K562 (cell line): ENCODE results near the gene METTL25B. TPM values are rescaled to one million over a fixed set of nuclear protein-coding genes. Genes with fewer than 3 reads are reported as not detected.
A peak's percentile ranks its signal among the peaks of the same experiment; 100 is the strongest.

ENCODE experiments used
- BHLHE40 ChIP-seq: IDR thresholded peaks from 2 replicates; pipeline ENCODE4 v1.6.1; 2011; ENCODE audit warnings: low read length, improper control_type of control experiment
- CBX3 ChIP-seq, 2 experiments: IDR thresholded peaks; 1 replicate in 1 of 2; 2 replicates in 1 of 2; pipeline ENCODE4 v1.6.1; 2012; ENCODE audit warnings: inconsistent platforms in 2 of 2, low read length in 2 of 2, borderline replicate concordance in 1 of 2, control low read depth in 1 of 2
- HDAC1 ChIP-seq, 2 experiments: fragments of 450-650 bp; IDR thresholded peaks; 2 replicates each; pipeline ENCODE4 v1.6.1; 2016 to 2017; ENCODE audit warnings: inconsistent platforms in 1 of 2, mild to moderate bottlenecking in 1 of 2, moderate library complexity in 1 of 2
- MYC ChIP-seq, 2 experiments: fragments of 250-450 bp in 1 of 2; sonication (Bioruptor Pico) in 1 of 2; IDR thresholded peaks; 2 replicates each; pipeline versions ENCODE4 v1.5.1 to v1.6.1; 2012 to 2021; ENCODE audit warnings: low read depth in 2 of 2, borderline replicate concordance in 1 of 2, improper control_type of control experiment in 1 of 2, low read length in 1 of 2, mild to moderate bottlenecking in 1 of 2, moderate library complexity in 1 of 2
- PHB ChIP-seq: fragments of 250-450 bp; sonication (Bioruptor Pico); IDR thresholded peaks from 2 replicates; pipeline ENCODE4 v1.5.0; 2021
- RFX7 ChIP-seq: fragments of 250-450 bp; sonication (Bioruptor Pico); IDR thresholded peaks from 2 replicates; pipeline ENCODE4 v1.5.1; 2021; ENCODE audit warnings: mild to moderate bottlenecking
- SETDB1 ChIP-seq: IDR thresholded peaks from one replicate; pipeline ENCODE4 v1.6.1; 2012; ENCODE audit warnings: low read length, control low read depth, inconsistent platforms
- ZC3H4 ChIP-seq: sonication (generic); formaldehyde crosslinking; IDR thresholded peaks from 2 replicates; pipeline ENCODE4 v1.9.0; 2021; ENCODE audit warnings: missing genetic modification reagents, borderline replicate concordance
- ZFPM2 ChIP-seq: fragments of 250-450 bp; sonication (Bioruptor Pico); IDR thresholded peaks from 2 replicates; pipeline ENCODE4 v1.5.1; 2022; ENCODE audit warnings: mild to moderate bottlenecking
- polyA plus RNA-seq, 8 experiments: library from polyadenylated mRNA; depleted of rRNA in 4 of 8; stranded (reverse) in 5 of 8; unstranded in 3 of 8; fragments of >200 nt; fragmentation: Nextera tagmentation in 2 of 8; fragmentation: Illumina TruSeq in 1 of 8; extraction: Ambion mirVana in 2 of 8; extraction: Trizol in 1 of 8; gene quantifications; 2 replicates each; pipeline versions ENCODE4 v1.2.1 to v1.2.3, GENCODE V29; 2011 to 2014; ENCODE audit warnings: inconsistent platforms in 1 of 8, missing spikeins in 1 of 8
- total RNA-seq, 7 experiments: library from RNA; depleted of rRNA in 6 of 7; stranded (reverse); fragments of >200 nt in 6 of 7; fragmentation: Illumina TruSeq in 2 of 7; extraction: Trizol in 2 of 7; gene quantifications; 2 replicates each; pipeline versions ENCODE4 v1.2.1 to v1.2.3, GENCODE V29; 2011 to 2021; ENCODE audit warnings: low replicate concordance in 1 of 7
- TF ChIP-seq, protein P1 (sequence below): sonication (generic); formaldehyde crosslinking; IDR thresholded peaks from 2 replicates; pipeline ENCODE4 v1.9.0; 2022; ENCODE audit warnings: mild to moderate bottlenecking, missing genetic modification reagents
- TF ChIP-seq, protein P2 (sequence below): fragments of 250-450 bp; sonication (Bioruptor Pico); IDR thresholded peaks from 2 replicates; pipeline ENCODE4 v1.8.0; 2022; ENCODE audit warnings: moderate library complexity, mild to moderate bottlenecking, inconsistent platforms
- TF ChIP-seq, protein P3 (sequence below), 2 experiments: fragments of 200-800 bp in 1 of 2; sonication (Bioruptor generic) in 1 of 2; sonication (generic) in 1 of 2; formaldehyde crosslinking in 1 of 2; IDR thresholded peaks in 1 of 2; conservative IDR thresholded peaks in 1 of 2; 2 replicates each; pipeline versions ENCODE4 v1.5.0 to v1.6.1; 2016 to 2020; ENCODE audit warnings: missing compliant biosample characterization in 1 of 2, missing genetic modification characterization in 1 of 2, missing genetic modification reagents in 1 of 2
- TF ChIP-seq, protein P4 (sequence below), 2 experiments: fragments of 450-650 bp; formaldehyde crosslinking in 1 of 2; IDR thresholded peaks; 2 replicates each; pipeline versions ENCODE4 v1.4.0 to v1.6.1; 2014 to 2020; ENCODE audit warnings: mild to moderate bottlenecking in 2 of 2, borderline replicate concordance in 1 of 2, low read depth in 1 of 2

The METTL25B gene
- total and polyA plus RNA-seq, 9 of the 15 experiments (the other 6 are each of a cell fraction or from before 2014, with no cell fraction given): 7.7 to 48.3 (median 33.1) TPM

DNA sequence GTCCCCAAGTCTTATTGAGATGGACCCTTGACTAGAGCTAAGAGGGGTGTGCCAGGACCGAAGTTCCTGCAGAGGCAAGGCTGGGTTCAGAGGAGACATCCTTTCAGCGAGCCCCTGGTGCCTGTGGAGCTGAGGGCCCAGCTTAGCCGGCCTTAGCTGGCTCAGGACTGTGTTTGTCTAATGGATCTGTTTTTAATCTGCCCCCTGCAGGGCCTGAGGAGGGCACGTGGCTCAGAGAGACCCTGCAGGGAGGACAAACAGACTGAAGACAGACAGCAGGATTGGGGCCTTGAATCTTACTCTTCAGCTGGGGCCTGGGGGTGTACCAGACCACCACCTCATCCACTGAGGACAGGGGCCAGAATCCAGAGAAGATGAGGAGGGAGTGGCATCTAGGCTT, 24.5 kb upstream of the METTL25B start (continued):
- TF ChIP-seq RFX7 (CRISPR knock-in tag) (no peak), ZC3H4 (CRISPR knock-in tag) (no peak), ZFPM2 (CRISPR knock-in tag) (no peak), HDAC1 (IDR thresholded peaks at IDR 0.05) (no peak), MYC (IDR thresholded peaks at IDR 0.05; ENCODE audit: low read depth, low read length) (0 out of 2 replicates have a peak, but pooled peaks have one; percentile 35), MYC (CRISPR knock-in tag; IDR thresholded peaks at IDR 0.05; ENCODE audit: borderline replicate concordance, low read depth) (no peak), SETDB1 (no peak), BHLHE40 (peak; percentile 24; the same call in 1 of the 2 replicates), CBX3 (IDR thresholded peaks at IDR 0.05; ENCODE audit: borderline replicate concordance in 1 of 2, low read length in 2 of 2) (no peak), PHB (CRISPR knock-in tag) (no peak)
- TF ChIP-seq, protein P1, sequence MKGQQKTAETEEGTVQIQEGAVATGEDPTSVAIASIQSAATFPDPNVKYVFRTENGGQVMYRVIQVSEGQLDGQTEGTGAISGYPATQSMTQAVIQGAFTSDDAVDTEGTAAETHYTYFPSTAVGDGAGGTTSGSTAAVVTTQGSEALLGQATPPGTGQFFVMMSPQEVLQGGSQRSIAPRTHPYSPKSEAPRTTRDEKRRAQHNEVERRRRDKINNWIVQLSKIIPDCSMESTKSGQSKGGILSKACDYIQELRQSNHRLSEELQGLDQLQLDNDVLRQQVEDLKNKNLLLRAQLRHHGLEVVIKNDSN (CRISPR knock-in tag): peak; percentile 67
- TF ChIP-seq, protein P2, sequence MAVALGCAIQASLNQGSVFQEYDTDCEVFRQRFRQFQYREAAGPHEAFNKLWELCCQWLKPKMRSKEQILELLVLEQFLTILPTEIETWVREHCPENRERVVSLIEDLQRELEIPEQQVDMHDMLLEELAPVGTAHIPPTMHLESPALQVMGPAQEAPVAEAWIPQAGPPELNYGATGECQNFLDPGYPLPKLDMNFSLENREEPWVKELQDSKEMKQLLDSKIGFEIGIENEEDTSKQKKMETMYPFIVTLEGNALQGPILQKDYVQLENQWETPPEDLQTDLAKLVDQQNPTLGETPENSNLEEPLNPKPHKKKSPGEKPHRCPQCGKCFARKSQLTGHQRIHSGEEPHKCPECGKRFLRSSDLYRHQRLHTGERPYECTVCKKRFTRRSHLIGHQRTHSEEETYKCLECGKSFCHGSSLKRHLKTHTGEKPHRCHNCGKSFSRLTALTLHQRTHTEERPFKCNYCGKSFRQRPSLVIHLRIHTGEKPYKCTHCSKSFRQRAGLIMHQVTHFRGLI (CRISPR knock-in tag): no peak
- TF ChIP-seq, protein P3, sequence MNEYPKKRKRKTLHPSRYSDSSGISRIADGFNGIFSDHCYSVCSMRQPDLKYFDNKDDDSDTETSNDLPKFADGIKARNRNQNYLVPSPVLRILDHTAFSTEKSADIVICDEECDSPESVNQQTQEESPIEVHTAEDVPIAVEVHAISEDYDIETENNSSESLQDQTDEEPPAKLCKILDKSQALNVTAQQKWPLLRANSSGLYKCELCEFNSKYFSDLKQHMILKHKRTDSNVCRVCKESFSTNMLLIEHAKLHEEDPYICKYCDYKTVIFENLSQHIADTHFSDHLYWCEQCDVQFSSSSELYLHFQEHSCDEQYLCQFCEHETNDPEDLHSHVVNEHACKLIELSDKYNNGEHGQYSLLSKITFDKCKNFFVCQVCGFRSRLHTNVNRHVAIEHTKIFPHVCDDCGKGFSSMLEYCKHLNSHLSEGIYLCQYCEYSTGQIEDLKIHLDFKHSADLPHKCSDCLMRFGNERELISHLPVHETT (CRISPR knock-in tag; conservative IDR thresholded peaks at IDR 0.05 in 1 of 2, IDR thresholded peaks at IDR 0.05 in 1 of 2): no peak
- TF ChIP-seq, protein P4, sequence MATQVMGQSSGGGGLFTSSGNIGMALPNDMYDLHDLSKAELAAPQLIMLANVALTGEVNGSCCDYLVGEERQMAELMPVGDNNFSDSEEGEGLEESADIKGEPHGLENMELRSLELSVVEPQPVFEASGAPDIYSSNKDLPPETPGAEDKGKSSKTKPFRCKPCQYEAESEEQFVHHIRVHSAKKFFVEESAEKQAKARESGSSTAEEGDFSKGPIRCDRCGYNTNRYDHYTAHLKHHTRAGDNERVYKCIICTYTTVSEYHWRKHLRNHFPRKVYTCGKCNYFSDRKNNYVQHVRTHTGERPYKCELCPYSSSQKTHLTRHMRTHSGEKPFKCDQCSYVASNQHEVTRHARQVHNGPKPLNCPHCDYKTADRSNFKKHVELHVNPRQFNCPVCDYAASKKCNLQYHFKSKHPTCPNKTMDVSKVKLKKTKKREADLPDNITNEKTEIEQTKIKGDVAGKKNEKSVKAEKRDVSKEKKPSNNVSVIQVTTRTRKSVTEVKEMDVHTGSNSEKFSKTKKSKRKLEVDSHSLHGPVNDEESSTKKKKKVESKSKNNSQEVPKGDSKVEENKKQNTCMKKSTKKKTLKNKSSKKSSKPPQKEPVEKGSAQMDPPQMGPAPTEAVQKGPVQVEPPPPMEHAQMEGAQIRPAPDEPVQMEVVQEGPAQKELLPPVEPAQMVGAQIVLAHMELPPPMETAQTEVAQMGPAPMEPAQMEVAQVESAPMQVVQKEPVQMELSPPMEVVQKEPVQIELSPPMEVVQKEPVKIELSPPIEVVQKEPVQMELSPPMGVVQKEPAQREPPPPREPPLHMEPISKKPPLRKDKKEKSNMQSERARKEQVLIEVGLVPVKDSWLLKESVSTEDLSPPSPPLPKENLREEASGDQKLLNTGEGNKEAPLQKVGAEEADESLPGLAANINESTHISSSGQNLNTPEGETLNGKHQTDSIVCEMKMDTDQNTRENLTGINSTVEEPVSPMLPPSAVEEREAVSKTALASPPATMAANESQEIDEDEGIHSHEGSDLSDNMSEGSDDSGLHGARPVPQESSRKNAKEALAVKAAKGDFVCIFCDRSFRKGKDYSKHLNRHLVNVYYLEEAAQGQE (IDR thresholded peaks at IDR 0.05; ENCODE audit: borderline replicate concordance): peak; percentile 59
- TF ChIP-seq, protein P4 (CRISPR knock-in tag; IDR thresholded peaks at IDR 0.05; ENCODE audit: low read depth): no peak
